T-helper 22 cell (primary cell): Measurements from ENCODE around the gene SCARF2.
"Not testable (repeated sequence)": the region's sequence is repeated elsewhere in the genome, so short reads cannot be mapped to it uniquely, and the experiment has no call there.

Source experiments
- DNase-seq: peaks from one replicate; pipeline ENCODE4 v3.0.0-alpha.2; 2020; ENCODE audit warnings: low read depth

SCARF2 gene

GRCh38 chr22:20409385-20409784 lies 28.2 kb downstream of the SCARF2 start:
- DNase-seq = not testable (repeated sequence)

GRCh38 chr22:20408891-20409290 lies 28.7 kb downstream of the SCARF2 start:
- no peak for DNase-seq

GRCh38 chr22:20407829-20408228 lies 29.8 kb downstream of the SCARF2 start:
- no peak for DNase-seq

GRCh38 chr22:20406686-20407408 lies 30.8 kb downstream of the SCARF2 start:
- DNase-seq = no peak

GRCh38 chr22:20405931-20406685 lies 31.5 kb downstream of the SCARF2 start:
- no peak for DNase-seq

- no peak for DNase-seq
Measured at GRCh38 chr22:20405291-20405930, 32.2 kb downstream of the SCARF2 start.

- DNase-seq = no peak
Measured at GRCh38 chr22:20404881-20405280, 32.7 kb downstream of the SCARF2 start.

- DNase-seq = no peak
Measured at GRCh38 chr22:20403779-20404140, 33.9 kb downstream of the SCARF2 start.

GRCh38 chr22:20402960-20403778 lies 34.5 kb downstream of the SCARF2 start:
- DNase-seq = no peak

- no peak for DNase-seq
Measured at GRCh38 chr22:20401376-20402014, 36.1 kb downstream of the SCARF2 start.

- DNase-seq = no peak
Measured at GRCh38 chr22:20400606-20401375, 36.8 kb downstream of the SCARF2 start.

- DNase-seq = no peak
Measured at GRCh38 chr22:20399866-20400605, 37.6 kb downstream of the SCARF2 start.

- DNase-seq = no peak
Measured at GRCh38 chr22:20398420-20398819, 39.2 kb downstream of the SCARF2 start.

GRCh38 chr22:20397498-20397897 lies 40.1 kb downstream of the SCARF2 start:
- no peak for DNase-seq

GRCh38 chr22:20396639-20397038 lies 41.0 kb downstream of the SCARF2 start:
- no peak for DNase-seq

GRCh38 chr22:20395907-20396287 lies 41.7 kb downstream of the SCARF2 start:
- DNase-seq = no peak

GRCh38 chr22:20395181-20395906 lies 42.3 kb downstream of the SCARF2 start:
- no peak for DNase-seq

- DNase-seq = peak; percentile 75
Measured at GRCh38 chr22:20393705-20394476, 43.7 kb downstream of the SCARF2 start, which contains the start of gene ZNF74. ZNF74 (plus strand) TSS chr22:20394151; CDS start chr22:20394629, 478 bp downstream.
